ENCODE measurements around the gene KIF26A. TPM values are rescaled to one million over a fixed set of nuclear protein-coding genes. Genes with fewer than 3 reads are reported as not detected.
"Not testable (repeated sequence)": the region's sequence is repeated elsewhere in the genome, so short reads cannot be mapped to it uniquely, and the experiment has no call there.

KIF26A gene
- total RNA-seq, 4 donors from 2014 or later: 0.59 to 3.3 (median 1.5) TPM

GRCh38 chr14:104224506-104225277, 86.3 kb downstream of the KIF26A start:
- Histone ChIP-seq H3K4me1 (no peaks in the 10 kb centered on the region), H3K27ac (no peak overlapping the region), H3K4me3 (no peak overlapping the region), H3K9me3 (no peaks in the 10 kb centered on the region), H3K36me3 (no peaks in the 10 kb centered on the region), H3K27me3 (peaks cover 18 to 24% (median 18%) of the 10 kb centered on the region in 3 donors)
- TF ChIP-seq, protein P1, sequence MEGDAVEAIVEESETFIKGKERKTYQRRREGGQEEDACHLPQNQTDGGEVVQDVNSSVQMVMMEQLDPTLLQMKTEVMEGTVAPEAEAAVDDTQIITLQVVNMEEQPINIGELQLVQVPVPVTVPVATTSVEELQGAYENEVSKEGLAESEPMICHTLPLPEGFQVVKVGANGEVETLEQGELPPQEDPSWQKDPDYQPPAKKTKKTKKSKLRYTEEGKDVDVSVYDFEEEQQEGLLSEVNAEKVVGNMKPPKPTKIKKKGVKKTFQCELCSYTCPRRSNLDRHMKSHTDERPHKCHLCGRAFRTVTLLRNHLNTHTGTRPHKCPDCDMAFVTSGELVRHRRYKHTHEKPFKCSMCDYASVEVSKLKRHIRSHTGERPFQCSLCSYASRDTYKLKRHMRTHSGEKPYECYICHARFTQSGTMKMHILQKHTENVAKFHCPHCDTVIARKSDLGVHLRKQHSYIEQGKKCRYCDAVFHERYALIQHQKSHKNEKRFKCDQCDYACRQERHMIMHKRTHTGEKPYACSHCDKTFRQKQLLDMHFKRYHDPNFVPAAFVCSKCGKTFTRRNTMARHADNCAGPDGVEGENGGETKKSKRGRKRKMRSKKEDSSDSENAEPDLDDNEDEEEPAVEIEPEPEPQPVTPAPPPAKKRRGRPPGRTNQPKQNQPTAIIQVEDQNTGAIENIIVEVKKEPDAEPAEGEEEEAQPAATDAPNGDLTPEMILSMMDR (IDR thresholded peaks at IDR 0.05 in 4 of 5, conservative IDR thresholded peaks at IDR 0.05 in 1 of 5): peak in 4 of 5 experiments; percentile 21 to 39 (median 28)
- TF ChIP-seq POLR2A (IDR thresholded peaks at IDR 0.05): no peak
- in situ Hi-C loops (cut with MboI; ENCODE audit: low sequenced_read_pairs in 4 of 4): no loop called here
- DNase-seq (no peak), ATAC-seq (no peak)
- intact Hi-C loops (cut with DNase I; ENCODE audit: low total_unique reads): no loop called here

DNA sequence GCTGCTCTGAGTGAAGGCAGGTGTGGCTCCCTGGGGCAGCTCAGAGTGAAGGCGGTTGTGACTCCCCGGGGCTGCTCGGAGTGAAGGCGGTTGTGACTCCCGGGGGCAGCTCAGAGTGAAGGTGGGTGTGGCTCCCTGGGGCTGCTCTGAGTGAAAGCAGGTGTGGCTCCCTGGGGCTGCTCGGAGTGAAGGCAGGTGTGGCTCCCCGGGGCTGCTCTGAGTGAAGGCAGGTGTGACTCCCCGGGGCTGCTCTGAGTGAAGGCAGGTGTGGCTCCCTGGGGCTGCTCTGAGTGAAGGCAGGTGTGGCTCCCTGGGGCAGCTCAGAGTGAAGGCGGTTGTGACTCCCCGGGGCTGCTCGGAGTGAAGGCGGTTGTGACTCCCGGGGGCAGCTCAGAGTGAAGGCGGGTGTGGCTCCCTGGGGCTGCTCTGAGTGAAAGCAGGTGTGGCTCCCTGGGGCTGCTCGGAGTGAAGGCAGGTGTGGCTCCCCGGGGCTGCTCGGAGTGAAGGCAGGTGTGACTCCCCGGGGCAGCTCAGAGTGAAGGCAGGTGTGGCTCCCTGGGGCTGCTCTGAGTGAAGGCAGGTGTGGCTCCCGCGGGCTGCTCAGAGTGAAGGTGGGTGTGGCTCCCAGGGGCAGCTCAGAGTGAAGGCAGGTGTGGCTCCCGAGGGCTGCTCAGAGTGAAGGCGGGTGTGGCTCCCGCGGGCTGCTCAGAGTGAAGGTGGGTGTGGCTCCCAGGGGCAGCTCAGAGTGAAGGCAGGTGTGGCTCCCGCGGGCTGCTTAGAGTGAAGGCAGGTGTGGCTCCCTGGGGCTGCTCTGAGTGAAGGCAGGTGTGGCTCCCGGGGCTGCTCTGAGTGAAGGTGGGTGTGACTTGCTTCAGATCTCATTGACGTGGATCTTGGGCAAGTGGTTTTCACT, 87.1 kb downstream of the KIF26A start:
- H3K36me3 ChIP-seq; ATAC-seq; H3K27ac ChIP-seq; DNase-seq; in situ Hi-C loops (cut with MboI; ENCODE audit: low sequenced_read_pairs in 4 of 4); H3K9me3 ChIP-seq; intact Hi-C loops (cut with DNase I; ENCODE audit: low total_unique reads); H3K4me1 ChIP-seq; H3K4me3 ChIP-seq: not testable (repeated sequence)
- H3K27me3 ChIP-seq: peaks cover 16 to 24% (median 18%) of the 10 kb centered on the region in 3 donors

DNA sequence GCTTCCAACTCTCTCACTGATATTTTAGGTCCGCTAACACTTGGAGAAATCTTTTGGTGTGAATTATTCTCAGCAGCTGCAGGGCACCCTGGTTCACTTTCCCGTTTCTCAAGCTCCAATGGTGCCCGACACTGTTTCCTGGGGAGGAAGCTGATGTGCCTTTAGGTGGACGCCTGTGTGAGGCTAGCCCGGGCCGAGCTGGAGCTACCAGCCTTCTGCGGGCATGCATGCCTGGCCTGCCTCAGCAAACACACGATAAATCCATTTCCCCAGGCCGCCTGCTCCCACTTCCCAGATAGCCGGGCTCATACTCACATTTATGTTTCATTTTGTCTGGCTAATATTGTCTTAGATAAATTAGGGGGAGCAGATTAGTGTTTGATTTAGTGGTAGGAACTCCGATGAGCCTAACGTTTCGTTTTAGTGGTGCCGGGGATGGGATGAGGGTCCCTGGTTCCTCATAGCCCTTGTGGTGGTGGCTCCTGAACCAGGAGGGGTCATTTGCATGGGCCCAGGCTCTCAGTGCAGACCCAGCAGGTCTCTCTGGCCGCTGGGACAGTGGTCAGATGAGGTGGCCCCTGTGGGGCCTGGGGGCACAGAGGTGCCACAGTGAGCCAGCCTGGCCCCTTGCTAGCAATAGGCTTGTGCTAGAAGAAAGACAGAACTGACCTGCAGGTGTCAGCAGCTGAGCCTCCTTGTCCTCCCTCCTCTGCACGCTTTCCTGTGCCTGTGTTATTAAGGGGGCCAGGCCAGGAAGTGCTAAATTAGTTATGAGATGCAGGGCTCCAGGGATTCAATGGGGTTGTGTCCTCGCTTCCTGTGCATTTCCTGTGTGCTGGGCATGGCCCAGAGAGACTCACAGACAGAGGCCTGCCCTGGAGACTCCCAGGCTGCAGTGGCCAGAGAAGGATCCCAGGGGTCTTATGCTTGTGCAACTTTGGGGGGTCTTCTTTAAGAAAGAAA, 88.3 kb downstream of the KIF26A start:
- in situ Hi-C loops (cut with MboI; ENCODE audit: low sequenced_read_pairs in 4 of 4) (no loop called here), intact Hi-C loops (cut with DNase I; ENCODE audit: low total_unique reads) (no loop called here)
- H3K4me3 ChIP-seq: no peak overlapping the region
- H3K27me3 ChIP-seq: peaks cover 4 to 18% (median 17%) of the 10 kb centered on the region in 3 donors
- DNase-seq (no peak), ATAC-seq (no peak)
- no peaks in the 10 kb centered on the region for H3K36me3 ChIP-seq
- H3K9me3 ChIP-seq: no peaks in the 10 kb centered on the region
- no peaks in the 10 kb centered on the region for H3K4me1 ChIP-seq
- TF ChIP-seq, protein P1 (IDR thresholded peaks at IDR 0.05 in 4 of 5, conservative IDR thresholded peaks at IDR 0.05 in 1 of 5): no peak
- no peak for TF ChIP-seq POLR2A (IDR thresholded peaks at IDR 0.05)
- no peak overlapping the region for H3K27ac ChIP-seq

DNA sequence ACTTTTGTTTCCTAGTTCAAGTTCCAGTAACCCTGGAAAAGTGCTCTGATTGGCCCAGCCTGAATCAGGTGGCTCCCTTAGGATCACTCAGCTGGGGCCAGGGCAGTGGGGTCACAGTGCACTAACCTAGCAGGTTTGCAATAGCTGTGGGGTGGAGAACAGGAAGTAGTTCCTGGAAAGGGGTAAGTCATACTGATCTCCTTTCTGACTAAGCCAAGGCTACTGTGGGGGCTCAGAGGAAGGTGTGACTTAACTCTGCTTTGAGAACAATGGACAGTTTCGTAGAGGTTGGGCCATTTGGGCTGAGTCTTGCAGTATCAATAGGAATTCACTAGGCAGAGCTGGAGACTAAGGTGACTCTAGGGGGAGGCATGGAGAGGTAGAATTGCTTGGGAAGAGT, 89.4 kb downstream of the KIF26A start:
- H3K4me1 ChIP-seq: no peaks in the 10 kb centered on the region
- no peaks in the 10 kb centered on the region for H3K36me3 ChIP-seq
- H3K9me3 ChIP-seq: no peaks in the 10 kb centered on the region
- H3K4me3 ChIP-seq: no peak overlapping the region
- peaks cover 0 to 11% (median 10%) of the 10 kb centered on the region in 3 donors for H3K27me3 ChIP-seq
- intact Hi-C loops (cut with DNase I; ENCODE audit: low total_unique reads): no loop called here
- no peak for TF ChIP-seq POLR2A (IDR thresholded peaks at IDR 0.05)
- TF ChIP-seq, protein P1 (IDR thresholded peaks at IDR 0.05 in 4 of 5, conservative IDR thresholded peaks at IDR 0.05 in 1 of 5): no peak
- in situ Hi-C loops (cut with MboI; ENCODE audit: low sequenced_read_pairs in 4 of 4): no loop called here
- ATAC-seq (no peak), DNase-seq (no peak)
- H3K27ac ChIP-seq: no peak overlapping the region
